Islet of Langerhans (tissue), 1 donor: Measurements from ENCODE around the gene FNIP2.
"Not testable (repeated sequence)": the region's sequence is repeated elsewhere in the genome, so short reads cannot be mapped to it uniquely, and the experiment has no call there.

Experiments
- FAIRE-seq: peaks from one replicate; lab custom pipeline; 2011; peaks lifted over from hg19 to GRCh38; lab: Jason Lieb, UNC

Gene FNIP2

DNA sequence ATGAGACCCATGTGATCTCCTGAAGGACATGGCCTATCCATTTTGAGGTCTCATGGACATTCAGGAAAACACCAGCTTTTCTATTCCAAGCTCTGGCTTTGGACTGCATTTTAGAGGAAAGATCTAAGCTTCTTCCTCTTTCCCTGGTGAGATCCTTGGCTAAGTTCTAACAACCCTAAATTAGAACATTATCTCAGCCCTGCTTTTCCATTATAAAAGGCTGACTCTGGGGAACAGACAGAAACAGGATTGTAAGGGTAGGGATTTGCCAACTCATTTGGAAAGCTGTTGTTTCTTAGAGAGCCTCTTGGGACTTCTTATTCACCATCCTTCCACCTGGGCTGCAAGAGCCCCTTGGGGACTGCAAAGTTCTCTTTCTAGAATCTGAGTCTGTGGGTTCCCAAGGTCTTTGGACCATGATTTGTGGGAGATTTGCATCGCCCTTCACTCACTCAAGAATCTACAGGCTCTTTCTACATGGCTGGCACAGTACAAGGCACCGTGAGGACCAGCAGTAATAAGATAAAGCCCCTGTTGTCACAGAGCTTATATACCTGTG, 146.9 kb downstream of the FNIP2 start:
- FAIRE-seq: no peak

DNA sequence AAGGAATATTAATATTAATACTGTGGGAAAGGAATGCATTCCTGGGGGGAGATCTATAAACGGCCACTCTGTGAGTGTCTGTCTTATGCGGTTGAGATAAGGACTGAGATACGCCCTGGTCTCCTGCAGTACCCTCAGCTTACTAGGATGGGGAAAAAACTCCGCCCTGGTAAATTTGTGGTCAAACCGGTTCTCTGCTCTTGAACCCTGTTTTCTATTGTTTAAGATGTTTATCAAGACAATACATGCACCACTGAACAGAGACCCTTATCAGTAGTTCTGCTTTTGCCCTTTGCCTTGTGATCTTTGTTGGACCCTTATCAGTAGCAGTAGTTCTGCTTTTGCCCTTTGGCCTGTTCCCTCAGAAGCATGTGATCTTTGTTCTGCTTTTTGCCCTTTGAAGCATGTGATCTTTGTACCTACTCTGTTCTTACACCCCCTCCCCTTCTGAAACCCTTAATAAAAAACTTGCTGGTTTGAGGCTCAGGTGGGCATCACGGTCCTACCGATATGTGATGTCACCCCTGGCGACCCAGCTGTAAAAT, 151.7 kb downstream of the FNIP2 start:
- not testable (repeated sequence) for FAIRE-seq

DNA sequence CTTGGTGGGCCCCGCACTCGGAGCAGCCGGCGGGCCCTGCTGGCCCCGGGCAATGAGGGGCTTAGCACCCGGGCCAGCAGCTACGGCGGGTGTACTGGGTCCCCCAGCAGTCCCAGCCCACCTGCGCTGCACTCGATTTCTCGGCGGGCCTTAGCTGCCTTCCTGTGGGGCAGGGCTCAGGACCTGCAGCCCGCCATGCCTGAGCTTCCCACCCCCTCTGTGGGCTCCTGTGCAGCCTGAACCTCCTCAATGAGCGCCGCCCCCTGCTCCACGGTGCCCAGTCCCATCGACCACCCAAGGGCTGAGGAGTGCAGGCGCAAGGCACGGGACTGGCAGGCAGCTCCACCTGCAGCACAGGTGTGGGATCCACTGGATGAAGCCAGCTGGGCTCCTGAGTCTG, 158.9 kb downstream of the FNIP2 start:
- not testable (repeated sequence) for FAIRE-seq

GRCh38 chr4:158929939-158930638, 161.3 kb downstream of the FNIP2 start:
- FAIRE-seq: no peak

DNA sequence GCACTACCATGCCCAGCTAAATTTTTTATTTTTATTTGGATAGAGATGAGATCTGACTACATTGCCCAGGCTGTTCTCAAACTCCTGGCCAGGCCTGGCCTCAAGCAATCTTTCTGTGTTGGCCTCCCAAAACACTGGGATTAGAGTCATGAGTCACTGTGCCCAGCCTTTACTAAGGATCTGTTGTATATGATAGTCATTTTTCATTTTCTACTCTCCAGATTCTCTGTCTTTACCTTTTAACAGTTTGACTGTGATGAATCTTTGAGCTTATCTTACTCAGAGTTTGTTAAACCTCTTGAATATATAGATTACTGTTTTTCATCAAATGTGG, 161.8 kb downstream of the FNIP2 start:
- no peak for FAIRE-seq

DNA sequence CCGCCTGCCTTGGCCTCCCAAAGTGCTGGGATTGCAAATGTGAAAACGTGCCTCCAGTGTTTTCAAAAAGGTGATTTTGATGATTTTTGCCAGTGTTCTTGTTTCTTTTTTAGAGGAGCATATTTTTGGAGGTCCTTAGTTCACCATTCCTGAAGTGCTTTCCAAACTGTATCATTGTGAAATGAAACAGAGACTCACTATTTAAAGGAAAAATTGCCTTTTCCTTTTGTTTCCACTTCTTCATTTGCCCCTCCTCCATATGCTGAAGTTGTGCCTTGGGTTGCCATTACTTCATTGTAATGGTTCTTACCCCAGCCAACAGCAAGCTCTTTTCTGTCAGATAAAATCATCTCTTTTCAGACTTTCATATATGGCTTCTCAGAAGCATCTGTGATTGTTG, 164.4 kb downstream of the FNIP2 start:
- FAIRE-seq: no peak

GRCh38 chr4:158934996-158935669, 166.3 kb downstream of the FNIP2 start:
- FAIRE-seq: no peak

- no peak for FAIRE-seq
Observed at GRCh38 chr4:158936238-158936637, 167.4 kb downstream of the FNIP2 start.

DNA sequence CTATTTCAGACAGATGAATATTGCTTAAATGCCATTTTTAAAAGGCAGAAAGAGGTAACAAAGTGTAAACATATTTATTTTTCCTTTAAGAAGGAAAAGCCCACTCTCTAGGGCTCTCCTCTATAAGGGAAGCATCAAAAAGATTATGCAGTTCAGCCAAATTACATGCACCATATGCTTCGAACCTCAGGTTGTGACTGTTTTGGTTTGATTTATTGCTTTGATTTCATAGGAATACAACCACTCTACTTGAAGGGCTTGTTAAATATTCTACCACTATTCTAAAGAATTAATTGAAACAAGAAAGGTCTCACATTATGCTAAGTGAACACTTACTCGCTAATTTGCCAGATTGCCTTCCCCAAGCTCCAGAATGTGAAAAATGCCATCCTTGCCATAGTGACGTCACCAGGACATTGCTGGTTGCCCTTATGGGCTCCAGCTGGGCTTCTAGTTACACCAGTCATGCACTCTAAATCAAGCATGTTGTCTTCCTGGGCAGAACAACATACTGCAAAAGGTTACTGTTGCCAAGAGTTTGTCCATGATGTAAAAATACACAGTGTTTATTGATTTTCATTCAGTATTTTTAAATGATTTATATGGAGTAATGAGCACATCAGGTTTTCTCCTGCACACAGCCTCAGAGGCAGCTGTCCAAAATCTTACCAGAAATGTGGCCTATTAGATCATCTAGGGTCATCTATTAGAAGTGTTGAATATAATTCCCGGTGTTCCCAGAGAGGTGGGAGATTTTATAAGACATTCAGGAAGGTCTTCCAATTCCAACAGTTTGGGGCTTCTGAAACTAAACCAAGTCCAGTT, 169.6 kb downstream of the FNIP2 start:
- FAIRE-seq: no peak

- FAIRE-seq: no peak
Observed at GRCh38 chr4:158940271-158940670, 171.4 kb downstream of the FNIP2 start.

DNA sequence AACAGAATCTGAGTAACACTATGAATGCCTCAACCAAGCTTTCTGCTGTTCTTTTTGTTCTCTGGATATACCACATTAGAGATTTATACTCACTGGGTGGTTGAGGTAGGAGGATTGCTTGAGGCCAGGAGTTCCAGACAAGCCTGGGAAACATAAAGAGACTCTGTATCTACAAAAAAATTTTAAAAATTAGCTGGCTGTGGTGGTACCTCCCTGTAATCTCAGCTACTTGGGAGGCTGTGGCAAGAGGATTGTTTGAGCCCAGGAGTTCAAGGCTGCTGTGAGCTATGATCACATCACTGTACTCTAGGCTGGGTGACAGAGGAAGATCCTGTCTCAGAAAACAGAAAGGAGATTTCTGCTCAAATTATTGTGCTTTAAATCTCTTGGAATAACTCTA, 172.5 kb downstream of the FNIP2 start:
- no peak for FAIRE-seq

DNA sequence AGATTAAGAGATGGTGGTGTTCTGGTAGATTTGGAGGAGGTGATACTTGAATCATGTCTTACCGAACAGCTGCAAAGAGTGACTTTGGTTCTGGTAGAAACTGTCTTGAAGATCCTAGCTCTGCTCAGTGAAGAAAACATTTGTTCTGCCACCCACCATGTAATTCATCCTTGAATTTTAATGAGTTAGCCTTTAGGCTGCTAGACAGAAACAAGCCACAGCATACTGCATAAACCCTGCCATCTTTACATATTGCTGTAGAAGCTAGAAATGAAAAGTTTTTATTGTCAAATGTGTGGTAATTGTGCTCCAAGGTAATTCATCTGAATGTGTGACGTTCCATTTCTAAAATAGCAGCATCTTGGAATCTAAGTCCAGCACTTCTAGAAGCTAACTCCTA, 173.1 kb downstream of the FNIP2 start:
- FAIRE-seq: no peak

DNA sequence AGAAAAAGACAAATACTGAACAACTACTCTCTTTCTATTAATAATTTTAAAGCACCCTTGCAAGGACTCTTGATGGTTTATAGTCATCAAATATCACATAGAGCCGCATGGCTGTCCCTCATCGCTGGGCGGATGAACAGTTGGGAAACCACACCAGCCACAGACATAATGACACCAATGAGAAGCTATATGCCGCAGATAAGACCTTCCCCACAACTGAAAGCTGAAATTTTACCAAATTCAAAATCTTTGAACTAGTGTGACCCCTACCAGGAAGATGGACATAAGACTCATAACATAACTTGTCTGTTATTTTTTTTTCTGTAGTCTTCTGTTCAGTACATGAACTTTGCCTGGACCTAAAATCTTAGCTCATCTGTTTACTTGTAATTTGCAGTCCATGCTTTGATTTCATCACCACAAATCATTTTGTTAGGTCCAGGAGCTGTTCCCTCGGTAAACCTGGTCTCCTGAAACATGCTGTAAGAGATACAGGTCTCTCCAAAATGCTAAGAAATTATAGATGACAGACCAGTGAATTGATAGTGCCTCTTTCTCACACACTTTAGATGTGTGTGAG, 176.8 kb downstream of the FNIP2 start:
- FAIRE-seq: no peak

DNA sequence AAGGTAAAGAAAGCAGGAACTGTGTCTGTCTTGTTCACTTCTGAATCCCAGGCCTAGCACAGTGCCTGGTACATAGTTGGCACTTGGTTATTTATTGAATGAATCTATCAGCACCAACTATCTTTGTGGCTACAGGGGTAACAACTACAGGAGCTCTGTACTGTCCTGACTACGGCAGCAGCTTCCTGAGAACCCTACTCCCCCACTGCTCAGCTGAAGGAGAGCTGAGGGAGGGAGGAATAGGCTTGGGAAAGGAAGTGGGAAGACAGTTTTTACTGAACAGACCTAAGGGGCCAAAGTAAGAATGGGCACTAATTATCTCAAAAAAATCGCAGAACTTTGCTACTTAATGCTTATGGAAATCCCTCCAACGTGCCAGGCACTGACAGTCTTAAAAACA, 178.0 kb downstream of the FNIP2 start:
- FAIRE-seq: no peak

DNA sequence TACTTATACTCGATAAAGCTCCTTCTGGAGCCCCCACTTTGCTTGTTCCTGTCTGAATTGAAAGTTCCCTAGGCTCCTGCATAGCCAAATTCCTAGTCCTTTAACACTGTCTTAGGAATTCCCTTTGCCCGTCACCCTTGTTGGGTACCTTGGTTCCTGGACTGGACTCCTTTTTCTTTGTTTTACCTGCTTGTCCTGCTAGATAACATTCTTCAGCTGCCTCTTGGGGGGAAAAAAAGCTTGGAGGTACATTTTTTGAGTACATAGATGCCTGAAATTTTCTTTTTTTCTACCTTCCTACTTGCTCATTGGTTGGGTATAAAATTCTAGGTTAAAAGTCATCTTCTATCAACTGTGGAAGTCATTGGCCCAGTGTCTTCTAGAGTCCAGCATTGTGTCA, 179.2 kb downstream of the FNIP2 start:
- no peak for FAIRE-seq

DNA sequence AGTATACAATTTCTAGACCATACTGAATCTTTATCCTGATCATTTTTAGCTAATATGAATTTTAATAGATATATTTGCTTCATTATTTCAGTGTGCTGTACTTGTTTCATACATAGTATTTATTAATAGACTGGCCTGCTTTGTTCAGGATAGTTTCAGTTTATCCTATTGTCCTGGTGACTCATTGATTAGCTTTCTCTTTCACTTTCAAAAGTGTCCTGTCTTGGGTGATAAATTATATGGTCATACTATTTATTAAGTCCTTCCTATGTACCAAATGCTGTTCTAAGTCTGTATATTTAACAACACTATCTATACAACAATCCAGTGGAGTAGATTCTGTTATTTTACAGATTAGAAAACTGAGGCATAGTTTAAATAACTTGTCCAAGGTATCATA, 180.3 kb downstream of the FNIP2 start:
- FAIRE-seq: peak; percentile 68

DNA sequence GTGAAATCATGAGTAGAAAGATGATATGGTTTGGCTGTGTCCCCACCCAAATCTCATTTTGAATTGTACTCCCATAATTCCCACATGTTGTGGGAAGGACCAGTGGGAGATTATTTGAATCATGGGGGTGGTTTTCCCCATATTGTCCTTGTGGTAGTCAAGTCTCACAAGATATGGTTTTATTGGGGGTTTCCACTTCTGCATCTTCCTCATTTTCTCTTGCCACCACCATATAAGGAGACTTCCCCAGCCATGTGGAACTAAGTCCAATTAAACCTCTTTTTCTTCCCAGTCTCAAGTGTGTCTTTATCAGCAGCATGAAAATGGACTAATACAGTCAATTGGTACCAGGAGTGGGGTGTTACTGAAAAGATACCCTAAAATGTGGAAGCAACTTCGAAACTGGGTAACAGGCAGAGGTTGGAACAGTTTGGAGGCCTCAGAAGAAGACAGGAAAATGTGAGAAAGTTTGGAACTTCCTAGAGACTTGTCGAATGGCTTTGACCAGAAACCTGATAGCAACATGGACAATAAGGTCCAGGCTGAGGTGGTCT, 183.5 kb downstream of the FNIP2 start:
- FAIRE-seq: not testable (repeated sequence)

DNA sequence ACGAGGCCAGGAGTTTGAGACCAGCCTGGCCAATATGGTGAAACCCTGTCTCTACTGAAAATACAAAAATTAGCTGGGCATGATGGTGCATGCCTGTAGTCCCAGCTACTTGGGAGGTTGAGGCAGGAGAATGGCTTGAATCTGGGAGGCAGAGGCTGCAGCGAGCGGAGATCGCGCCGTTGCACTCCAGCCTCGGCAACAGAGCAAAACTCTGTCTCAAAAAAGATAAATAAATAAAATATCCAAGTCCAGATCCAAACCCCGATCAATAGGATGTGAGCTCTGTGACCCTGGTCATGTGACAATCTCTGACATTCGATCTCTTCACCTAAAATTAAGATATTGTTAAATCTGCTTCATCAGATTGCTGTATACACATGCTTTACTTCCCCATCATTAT, 187.5 kb downstream of the FNIP2 start:
- not testable (repeated sequence) for FAIRE-seq

GRCh38 chr4:158956918-158957317, 188.1 kb downstream of the FNIP2 start:
- FAIRE-seq: not testable (repeated sequence)
